PFSK-1 (cell line): ENCODE measurements around the gene CHRD.

Experiments
- POLR2AphosphoS5 ChIP-seq: IDR thresholded peaks from 2 replicates; pipeline ENCODE4 v1.6.1; 2012; ENCODE audit warnings: low read depth, mild to moderate bottlenecking, control low read depth, low read length, moderate library complexity
- TAF1 ChIP-seq: IDR thresholded peaks from 2 replicates; pipeline ENCODE4 v1.6.1; 2012; ENCODE audit warnings: low read length, control low read depth, borderline replicate concordance; ENCODE audit not compliant: insufficient read depth

GRCh38 chr3:184409331-184409926 is 29.6 kb downstream of the CHRD start:
- no peak for TF ChIP-seq POLR2AphosphoS5
- no peak for TF ChIP-seq TAF1
